NCI-H128 (cell line): Measurements from ENCODE around the gene GUCY2C.
"Not testable (repeated sequence)": the region's sequence is repeated elsewhere in the genome, so short reads cannot be mapped to it uniquely, and the experiment has no call there.

Experiments
- DNase-seq: peaks from one replicate; lab custom pipeline; 2025; ENCODE audit not compliant: unreplicated experiment; lab: John Stamatoyannopoulos, UW

Gene GUCY2C

DNA sequence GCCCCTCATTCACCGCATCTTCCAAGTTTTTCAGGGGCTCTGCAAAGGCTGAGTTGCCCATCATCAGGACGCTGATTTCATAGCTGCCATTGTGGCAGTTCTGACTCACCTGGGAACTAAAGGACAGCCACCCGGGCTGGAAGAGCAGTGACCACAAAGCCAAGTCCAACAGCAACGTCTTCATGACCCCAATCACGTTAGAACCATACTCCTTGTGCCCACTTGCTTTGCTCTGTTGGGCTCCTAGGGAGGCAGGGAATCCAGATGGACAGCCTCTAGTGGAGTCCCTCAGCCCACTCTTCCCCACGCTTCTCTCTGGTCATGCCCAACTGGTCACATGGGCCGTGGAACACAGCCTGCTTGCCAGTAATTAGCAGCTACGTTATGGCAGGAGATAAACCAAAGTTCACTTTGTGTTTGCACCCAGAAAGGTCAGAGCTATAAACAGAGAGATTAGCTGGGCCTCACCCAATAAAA is at the start of gene GUCY2C:
Gene GUCY2C, minus strand, starts transcription at position 335 of the 477 bp plus-strand sequence. Its CDS starts 151 bp downstream, at position 184.
- no peak for DNase-seq

DNA sequence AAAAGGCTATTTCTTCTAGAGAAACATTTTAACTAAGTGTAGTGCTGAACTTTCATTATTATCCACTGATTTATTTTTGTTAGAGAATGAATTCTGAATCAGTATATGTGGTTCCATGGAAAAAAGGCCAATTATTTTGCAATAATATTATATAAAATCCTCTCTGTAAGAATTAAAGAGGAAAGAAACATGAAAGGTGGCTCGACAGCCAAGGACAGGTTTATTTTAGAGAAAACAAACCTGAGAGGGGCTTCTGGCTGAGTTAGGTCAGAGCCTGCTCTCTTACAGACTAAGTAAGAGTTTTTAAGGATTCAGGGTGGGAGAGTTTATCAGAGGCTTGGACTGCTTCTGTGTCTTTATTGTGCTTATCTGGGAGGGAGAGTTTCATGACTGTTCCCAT is 46.7 kb upstream of the GUCY2C start:
- no peak for DNase-seq

DNA sequence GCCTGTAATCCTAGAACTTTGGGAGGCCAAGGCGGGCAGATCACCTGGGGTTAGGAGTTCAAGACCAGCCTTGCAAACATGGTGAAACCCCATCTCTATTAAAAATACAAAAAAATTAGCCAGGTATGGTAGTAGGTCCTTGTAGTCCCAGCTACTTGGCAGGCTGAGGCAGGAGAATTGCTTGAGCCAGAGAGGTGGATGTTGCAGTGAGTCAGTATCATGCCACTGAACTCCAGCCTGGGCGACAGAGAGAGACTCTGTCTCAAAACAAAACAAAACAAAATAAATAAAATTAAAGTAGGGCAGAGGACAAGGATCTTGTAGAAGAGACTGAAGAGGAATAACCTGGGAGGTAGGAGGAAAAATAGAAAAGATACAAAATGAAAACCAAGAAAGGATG is 45.5 kb upstream of the GUCY2C start:
- no peak for DNase-seq

DNA sequence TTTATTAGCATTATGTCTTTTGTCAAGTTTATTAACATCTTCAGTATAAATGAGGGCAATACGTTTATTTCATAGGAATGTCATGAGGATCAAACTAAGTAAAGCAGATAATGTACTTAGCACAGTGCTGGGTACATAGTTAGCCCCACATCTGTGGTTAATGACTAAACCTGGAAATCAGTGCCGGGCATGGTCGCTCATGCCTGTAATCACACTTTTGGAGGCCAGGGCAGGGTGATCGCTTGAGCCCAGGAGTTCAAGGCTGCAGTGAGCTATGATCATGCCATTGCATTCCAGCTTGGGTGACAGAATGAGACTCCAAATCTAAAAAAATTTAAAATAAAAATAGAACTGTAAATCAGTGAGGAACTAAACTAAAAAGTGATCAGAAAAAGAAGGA is 44.8 kb upstream of the GUCY2C start:
- no peak for DNase-seq

DNA sequence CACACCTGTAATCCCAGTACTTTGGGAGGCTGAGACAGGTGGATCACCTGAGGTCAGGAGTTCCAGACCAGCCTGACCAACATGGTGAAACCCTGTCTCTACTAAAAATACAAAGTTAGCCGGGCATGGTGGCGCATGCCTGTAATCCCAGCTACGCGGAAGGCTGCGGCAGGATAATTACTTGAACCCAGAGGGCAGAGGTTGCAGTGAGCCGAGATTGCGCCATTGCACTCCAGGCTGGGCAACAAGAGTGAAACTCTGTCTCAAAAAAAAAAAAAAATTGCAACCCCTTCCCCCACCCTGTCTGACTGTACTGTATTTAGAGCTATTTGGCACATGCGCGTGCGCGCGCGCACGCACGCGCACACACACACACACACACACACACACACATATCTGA is 40.0 kb upstream of the GUCY2C start:
- not testable (repeated sequence) for DNase-seq

DNA sequence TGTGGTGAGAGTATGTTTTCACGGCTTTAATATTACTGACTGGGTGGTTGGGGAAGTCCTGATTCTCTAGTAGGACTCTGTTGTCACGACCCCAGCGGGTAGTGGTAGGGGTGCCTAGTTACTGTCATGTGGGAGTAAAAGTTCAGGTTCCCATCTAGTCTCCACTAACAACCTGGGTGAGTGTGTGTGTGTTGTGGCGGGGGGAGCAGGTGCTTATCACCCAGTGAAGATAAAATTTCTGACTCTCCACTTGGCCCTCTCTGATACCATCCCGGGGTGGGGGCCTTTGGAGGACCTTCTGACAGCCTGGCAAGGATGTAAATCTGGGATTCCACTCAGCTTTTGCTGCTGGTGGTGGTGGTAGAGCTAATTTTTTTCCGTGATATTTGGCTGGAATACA is 35.4 kb upstream of the GUCY2C start:
- no peak for DNase-seq

DNA sequence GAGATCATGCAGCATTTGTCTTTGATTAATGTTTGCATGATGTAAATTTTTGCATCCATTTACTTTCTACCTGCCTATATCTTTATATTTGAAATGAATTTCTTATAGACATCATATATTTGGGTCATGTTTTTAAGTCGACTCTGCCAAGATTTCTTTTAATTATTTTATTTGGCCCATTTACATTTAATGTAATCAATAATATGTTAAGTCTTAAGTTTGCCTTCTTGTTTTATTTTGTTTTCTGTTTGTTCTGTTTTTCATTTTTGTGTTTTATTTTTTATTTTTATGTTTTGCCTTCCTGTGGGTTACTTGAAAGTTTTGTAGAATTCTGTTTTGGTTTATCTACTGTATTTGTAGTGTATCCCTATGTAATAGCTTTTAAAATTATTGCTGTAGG is 33.2 kb upstream of the GUCY2C start:
- DNase-seq, result no peak

DNA sequence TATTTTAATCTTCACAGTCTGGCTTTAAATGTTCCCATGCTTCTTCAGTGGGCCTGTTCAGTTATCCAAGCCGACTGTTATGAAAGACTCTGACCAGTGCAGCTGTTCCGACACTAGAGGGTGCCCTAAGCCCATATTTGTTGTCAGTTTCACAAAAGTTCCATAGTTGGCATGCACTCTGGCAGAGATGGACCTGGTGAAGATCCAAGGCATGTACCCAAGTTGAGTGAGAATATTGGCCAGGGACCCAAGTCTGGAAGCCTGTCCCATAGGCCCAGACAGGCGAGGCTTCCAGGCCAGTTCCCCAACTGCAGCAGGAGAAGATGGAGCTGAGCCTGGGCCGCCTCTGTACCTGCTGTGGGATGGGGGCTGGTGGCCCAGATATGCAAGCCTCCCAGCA is 27.4 kb upstream of the GUCY2C start:
- DNase-seq, result no peak

DNA sequence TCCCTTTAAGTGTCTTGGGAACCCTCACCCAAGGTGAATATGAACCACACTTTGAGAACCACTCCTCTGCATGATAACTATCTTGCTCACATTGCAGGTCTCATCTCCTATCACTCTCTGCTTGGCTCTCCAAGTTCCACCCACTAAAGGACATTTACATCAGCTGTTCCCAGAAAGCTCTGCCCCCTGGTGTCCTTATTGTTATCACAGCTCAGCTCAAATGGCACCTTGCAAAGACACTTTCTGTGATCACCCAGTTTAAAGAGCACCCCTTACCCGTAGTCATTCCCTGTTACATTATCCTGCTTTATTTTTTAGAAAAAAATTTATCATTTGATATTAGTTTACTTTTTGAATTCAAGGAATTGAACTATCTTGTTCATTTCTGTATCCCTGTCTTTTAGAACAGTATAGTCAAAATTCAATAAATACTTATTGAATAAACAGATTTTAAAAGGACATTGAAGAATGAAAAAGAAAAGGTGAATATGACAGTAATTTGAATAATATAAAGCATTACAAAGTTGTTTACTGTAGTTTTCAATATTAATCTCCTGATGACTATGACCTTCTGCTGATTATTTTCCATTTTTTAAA is 20.5 kb upstream of the GUCY2C start:
- DNase-seq, result no peak

DNA sequence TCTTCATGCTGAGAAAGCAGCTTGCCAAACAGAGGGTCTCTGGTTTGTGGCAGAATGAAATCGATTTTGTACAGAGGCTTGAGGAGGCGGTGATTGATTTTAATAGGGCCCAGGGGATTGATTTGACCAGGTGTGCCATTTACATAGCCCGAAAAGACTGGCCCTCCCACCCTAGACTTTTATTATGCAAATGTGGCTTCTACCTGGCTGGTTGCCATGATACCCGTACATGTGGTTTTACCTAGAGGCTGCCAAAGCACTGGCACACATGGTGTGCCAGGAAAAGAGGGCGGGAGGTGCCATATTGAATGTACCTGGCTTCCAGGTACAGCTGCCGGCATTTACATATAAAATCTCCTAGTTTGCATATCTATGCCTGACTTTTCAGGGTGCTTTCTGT is 18.0 kb upstream of the GUCY2C start:
- DNase-seq, result peak; percentile 93

DNA sequence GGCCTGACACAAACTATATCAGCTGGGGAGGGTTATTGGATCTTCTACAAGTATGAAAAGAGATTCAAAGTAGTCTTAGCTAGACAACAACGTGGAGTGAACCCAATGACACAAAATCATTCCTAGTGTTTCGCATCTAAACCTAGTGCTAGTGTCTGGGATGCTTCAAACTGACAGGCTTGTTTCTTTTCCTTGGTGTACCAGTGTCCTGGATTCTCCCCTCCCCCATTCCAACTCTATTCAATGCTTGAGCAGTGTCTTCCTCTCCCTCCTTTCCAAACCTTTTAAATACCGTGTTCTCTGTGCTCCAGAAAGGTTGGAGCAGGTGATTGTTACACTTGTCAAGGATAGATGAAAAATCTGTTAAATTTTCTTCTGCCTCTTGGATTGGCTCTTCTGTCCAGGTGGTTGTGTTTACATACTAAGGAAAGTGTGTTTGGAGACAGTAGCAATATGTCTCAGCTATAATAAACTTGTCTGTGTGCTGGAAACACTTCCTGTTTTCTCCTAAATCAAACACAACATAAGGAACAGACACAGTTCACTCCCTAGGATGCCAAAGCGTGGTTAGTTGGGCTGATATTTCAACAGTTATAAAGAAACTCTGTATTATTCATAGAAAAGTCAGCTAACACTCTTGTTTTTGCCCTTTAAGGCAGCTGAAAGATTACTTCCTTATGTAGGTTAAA is 14.4 kb upstream of the GUCY2C start:
- no peak for DNase-seq

DNA sequence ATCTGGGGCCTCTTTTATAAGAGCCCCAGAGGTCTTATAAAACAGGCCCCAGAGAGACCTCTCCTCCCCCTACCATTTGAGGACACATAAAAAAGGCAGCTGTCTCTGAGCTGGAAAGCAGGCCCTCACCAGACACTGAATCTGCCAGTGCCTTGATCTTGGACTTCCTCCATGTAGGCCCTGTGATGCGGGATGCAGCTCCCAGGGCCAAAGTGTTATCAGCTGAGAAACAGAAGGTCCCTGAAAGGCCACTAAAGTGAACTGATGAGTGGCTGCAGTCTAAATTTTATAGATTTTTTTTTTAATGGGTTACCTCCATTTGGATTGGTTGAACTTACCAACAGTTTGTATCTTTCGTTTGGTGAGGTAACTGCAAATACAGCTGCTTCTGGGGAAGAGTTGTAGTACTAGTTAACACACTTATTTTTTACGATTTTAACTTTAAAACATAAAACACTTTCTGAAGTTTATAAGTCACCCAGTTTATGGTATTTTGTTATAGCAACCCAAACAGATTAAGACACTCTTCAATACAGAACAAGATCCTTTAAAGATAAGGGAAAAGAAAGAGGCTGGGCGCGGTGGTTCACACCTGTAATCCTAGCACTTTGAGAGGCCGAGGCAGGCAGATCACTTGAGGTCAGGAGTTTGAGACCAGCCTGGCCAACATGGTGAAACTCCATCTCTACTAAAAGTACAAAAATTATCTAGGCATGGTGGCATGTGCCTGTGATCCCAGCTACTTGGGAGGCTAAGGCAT is 5.6 kb upstream of the GUCY2C start:
- DNase-seq, result no peak

DNA sequence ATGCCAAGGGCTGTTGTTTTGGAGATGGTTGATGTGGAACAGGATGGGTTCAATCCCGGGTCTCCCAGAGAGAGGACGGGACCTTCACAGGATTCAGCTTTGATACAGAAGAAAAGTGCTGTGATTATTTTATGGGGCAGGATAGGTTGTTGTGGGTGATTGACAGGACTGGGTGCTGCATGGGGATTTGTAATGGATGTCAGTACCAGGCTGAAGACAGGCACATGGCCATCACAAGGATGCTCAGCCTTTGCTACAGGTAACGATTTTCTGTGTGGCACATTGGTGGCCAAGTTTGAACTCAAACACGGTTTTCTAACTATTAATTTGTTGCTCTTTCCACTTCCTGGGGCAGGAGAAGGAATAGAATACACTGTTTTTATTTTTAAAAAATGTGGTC is 4.5 kb upstream of the GUCY2C start:
- no peak for DNase-seq

DNA sequence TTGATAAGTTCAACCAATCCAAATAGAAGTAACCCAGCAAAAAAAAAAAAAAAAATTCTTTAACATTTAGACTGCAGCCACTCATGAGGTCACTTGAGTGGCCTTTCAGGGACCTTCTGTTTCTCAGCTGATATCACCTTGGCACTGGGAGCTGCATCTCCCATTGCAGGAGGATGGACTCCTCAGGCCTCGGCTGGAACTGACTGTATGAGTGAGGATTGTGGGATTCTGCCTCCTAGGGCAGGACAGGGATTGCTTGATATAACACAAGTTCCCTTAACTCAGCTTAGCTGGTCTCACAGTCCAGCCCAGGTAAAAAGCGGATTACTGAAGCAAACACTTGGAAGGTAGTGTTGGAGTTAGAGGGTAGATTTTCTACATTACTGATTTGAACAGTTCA is 3.5 kb upstream of the GUCY2C start:
- DNase-seq, result no peak

DNA sequence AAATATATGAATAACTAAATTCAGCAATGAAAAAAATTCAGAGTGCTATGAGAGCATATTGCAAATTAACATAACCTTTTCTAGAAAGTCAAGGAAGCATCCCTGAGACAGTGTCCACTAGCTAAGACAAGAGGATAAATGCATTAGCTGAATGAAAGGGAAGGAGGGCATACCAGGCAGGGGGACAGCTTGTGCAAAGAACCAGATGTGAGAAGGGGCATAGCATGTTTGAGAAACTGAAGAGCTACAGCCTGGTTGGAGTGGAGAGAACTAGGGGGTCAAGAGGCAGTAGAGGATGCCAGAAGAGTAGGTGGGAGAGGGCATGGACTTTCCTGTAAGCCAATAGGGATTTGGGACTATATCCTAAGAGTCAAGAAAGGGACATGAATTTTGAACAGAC is 2.2 kb upstream of the GUCY2C start:
- no peak for DNase-seq

DNA sequence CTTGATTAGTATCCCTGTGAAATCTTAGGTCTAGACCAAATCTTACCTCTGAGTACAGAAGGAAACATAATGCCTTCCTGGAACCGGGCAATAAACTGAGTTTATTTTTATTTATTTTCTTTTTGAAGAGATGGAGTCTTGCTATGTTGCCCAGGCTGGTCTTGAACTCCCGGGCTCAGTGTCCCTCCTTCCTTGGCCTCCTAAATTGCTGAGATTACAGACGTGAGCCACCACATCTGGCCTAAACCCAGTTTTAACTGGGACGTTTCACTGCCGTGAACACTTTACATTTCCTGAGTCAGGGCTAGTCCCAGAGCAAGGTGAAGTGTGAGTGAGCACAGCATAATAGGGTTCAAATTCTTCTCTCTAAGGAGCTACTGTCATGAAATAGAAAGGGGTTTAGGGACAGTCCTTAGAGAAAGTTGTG is 671 bp downstream of the GUCY2C start:
- no peak for DNase-seq

DNA sequence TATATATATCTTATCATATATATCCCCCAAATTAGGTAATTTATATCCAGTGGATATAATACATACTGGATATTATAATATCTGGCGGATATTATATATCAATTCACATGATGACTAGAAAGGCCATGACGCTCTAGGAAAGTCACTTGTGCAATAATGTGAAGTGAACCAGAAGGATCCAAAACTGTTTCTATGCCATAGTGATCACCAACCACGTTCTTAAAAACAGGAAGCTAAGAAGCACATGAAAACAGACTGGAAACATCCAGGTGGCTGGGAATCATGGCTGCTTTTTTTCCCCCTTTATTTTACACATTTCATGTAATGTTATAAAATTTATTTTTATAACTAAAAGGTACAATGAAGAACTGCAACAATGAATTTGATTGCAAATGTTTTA is 1.4 kb downstream of the GUCY2C start:
- DNase-seq, result no peak

DNA sequence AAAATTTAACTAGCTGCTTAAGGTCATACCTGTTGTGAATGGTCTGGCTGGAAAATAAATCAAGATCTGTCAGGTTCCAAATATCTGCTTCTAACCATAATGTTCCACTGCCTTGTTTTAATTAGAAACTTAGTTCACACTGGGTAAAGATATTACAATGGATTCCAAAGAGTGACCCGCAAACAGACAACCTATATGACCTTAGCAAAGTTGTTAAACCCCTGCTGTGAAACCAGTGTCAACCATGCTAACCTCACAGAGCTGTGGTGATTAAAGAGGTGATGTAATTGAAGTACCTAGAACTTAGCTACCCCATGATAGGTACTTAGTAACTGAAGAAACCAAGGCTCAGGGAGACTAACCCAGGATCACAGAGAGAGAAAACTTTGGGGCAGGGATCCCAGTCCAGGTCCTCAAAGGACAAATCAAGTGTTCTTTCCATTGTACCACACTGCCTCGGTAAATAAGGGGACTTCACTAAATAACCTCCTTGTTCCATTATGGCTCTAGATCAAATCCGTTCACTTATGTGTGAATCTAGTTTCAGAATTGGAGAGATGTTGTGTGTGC is 2.2 kb downstream of the GUCY2C start:
- DNase-seq, result no peak

DNA sequence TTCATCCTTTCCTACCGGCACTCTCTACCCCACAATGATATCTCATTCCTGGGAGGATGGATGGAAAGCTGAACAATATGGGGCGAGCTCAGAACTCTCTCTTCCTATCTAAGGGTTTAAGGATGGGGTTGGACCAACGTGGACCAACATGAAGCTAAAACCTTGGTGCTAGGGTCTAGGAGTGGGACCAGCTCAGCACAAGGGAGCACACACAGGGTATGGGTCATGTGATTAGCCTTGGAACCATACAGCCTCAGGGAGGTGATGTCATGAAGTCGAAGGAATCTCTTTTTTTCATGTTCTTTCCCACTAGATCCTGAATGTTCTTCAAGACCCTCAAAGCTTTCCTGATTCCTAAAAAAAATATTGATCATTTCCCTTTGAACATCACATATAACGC is 3.3 kb downstream of the GUCY2C start:
- DNase-seq, result no peak

DNA sequence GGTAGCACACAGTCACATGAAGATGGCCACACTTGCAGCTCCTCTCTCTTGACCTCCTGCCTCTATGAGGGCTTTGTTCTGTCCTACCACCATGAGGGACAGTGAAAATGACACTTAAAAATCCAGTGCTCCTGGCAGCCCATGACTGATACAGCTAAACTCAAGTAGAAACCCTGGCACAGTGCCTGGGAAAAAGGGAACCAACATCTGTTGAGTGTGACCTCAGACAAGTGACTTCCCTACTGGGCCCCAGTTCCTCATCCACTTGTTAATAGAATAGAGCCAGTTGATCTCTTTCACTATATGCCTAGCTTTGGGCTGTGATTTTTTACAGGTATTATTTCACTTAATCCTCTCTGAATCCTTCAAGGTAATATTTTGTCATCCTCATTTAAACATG is 4.8 kb downstream of the GUCY2C start:
- DNase-seq, result peak; percentile 62

DNA sequence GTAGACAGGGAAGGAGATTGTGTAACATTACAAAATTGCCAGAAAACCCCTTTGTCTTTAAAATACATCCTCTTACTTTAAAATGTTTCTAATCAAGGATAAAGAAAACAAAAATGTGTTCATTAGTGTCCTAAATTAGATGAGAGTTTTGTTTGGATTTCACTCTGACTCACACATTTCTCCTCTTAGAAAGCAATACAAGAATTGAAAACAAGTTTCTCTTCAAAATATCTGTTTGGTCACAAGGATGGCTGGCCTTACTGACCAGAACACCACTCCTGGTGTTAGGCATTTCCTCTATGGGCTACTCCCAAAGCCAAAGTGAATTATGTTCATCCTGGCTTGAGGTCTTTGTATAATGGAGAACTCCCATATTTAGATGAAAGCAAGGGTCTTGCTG is 6.4 kb downstream of the GUCY2C start:
- DNase-seq, result no peak

DNA sequence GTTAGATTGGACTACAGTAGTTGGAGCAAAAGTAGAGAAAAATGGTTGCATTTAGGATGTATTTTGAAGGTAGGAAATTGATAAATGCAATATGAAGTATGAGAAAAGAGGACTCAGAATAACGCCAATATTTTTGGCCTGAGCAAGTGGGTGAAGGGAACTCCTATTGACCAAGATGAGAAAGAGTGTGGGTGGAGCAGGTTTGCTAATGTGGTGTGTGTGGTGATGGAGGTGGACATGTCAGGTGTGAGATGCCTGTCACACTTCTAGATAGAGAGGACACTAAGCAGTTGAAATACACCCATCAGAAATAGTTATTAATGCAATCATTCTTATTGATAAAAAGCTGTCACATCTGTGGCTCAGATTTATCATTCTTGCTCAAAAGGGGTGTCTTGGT is 7.3 kb downstream of the GUCY2C start:
- DNase-seq, result no peak
